Hepatocyte (in vitro differentiated cells): ENCODE measurements around the gene ITGA11.

Source experiments
- EZH2 ChIP-seq: fragments of 200-600 bp; sonication (generic); IDR thresholded peaks from 2 replicates; pipeline ENCODE4 v1.6.1; 2016; ENCODE audit warnings: antibody characterized with exemption, mild to moderate bottlenecking, borderline replicate concordance
- EZH2phosphoT487 ChIP-seq: fragments of 200-600 bp; sonication (generic); IDR thresholded peaks from one replicate; pipeline ENCODE4 v1.6.1; 2018; ENCODE audit warnings: antibody characterized with exemption, mild to moderate bottlenecking, low read depth, moderate library complexity; ENCODE audit not compliant: unreplicated experiment, severe bottlenecking
- TF ChIP-seq, protein P1 (sequence below): fragments of 200-600 bp; sonication (generic); IDR thresholded peaks from 2 replicates; pipeline ENCODE4 v1.5.1; 2016; ENCODE audit warnings: antibody characterized with exemption, mild to moderate bottlenecking; ENCODE audit not compliant: poor library complexity

DNA sequence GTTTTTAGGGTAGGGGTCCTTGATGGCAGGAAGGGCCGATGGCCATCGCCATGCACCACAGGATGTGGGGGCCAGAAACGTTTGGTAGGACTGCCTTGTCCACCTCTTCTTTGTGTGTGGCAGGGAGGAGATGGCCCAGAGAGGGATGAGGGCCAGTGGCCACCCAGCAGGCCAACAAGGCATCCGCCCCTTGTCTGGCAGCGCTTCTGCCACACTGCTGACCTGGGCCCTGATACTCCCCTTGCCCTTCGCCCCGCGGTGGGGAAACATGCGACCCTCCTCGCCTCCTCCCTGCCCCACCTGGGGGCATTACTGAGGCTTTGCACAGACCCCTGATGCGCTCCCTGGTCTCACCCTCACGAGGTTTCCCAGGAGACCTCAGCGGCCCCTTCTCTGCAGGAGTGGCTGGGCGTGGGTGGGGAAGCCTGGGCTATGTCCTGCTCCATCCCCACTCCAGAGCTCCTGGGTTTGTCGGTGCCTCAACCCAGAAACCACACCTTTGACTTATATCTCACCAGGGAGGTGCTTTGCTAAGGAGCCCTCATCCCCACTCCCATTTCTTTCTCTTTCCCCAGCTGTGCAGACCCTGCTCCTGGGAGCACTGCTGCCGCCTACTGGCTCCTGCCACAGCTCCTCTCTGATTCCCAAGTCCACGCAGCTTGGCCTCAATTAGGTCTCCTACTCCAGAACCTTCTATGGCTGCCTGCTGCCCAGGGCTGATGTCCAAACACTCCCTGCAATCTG is 115.7 kb downstream of the ITGA11 start:
- TF ChIP-seq, protein P1, sequence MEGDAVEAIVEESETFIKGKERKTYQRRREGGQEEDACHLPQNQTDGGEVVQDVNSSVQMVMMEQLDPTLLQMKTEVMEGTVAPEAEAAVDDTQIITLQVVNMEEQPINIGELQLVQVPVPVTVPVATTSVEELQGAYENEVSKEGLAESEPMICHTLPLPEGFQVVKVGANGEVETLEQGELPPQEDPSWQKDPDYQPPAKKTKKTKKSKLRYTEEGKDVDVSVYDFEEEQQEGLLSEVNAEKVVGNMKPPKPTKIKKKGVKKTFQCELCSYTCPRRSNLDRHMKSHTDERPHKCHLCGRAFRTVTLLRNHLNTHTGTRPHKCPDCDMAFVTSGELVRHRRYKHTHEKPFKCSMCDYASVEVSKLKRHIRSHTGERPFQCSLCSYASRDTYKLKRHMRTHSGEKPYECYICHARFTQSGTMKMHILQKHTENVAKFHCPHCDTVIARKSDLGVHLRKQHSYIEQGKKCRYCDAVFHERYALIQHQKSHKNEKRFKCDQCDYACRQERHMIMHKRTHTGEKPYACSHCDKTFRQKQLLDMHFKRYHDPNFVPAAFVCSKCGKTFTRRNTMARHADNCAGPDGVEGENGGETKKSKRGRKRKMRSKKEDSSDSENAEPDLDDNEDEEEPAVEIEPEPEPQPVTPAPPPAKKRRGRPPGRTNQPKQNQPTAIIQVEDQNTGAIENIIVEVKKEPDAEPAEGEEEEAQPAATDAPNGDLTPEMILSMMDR: peak; percentile 40
- TF ChIP-seq EZH2 (no peak), EZH2phosphoT487 (no peak)
